ENCODE results near the gene MOV10. TPM values are rescaled to one million over a fixed set of nuclear protein-coding genes. Genes with fewer than 3 reads are reported as not detected.
"Not testable (repeated sequence)": the region's sequence is repeated elsewhere in the genome, so short reads cannot be mapped to it uniquely, and the experiment has no call there.

MOV10 gene
- total RNA-seq, 1 donor from 2014 or later: 134 TPM

DNA sequence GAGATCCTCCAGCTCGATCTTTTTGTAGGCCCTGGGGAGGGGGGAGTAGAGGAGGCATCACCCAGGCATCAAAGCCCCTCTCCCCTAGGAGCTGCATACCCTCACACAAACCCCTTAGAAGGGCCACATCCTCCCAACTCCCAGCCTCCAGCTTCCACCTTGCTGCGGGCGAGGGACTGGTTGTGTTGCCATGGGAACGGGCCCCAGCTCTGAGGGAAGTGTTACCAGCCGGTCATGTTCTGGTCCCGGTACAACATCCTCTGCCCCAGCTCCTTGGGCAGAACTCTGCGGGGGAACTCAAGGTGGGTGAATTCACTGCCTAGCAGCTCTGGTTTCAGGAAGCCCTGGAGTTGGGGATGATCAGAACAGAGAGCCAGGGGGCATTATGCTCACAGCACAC is 36.6 kb downstream of the MOV10 start:
- intact Hi-C loops (cut with micrococcal nuclease): loop anchor here (10.0 kb wide), 1 partner anchor 334 kb away; no protein-coding TSS in a partner anchor

- intact Hi-C loops (cut with micrococcal nuclease): loop anchor here (10.0 kb wide), 1 partner anchor 333 kb away; no protein-coding TSS in a partner anchor
These were observed 37.2 kb downstream of the MOV10 start for GRCh38 chr1:112711670-112712069.

- intact Hi-C loops (cut with micrococcal nuclease): loop anchor here (10.0 kb wide), 1 partner anchor 333 kb away; no protein-coding TSS in a partner anchor
These were observed 37.7 kb downstream of the MOV10 start for GRCh38 chr1:112712191-112712590.

DNA sequence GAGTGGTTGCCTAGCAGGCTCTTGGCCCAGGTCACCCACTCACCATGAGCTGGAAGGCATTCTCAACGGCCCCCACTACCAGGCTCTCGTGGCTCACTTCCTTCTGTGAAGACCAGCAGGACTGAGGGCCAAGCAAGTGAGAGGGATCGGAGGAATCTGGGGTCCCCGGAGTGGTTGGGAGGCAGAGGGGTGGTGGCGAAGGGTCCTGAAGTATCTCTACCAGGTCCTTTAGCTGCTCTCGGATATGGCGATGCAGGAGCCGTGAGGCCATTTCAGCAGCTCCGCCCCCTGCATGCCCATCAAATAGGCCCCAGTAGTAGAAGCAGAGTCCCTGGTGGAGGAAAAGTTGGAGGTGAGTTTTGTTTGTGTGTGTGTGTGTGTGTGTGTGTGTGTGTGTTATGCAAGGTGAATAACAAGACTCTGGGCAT is 38.3 kb downstream of the MOV10 start:
- intact Hi-C loops (cut with micrococcal nuclease): loop anchor here (10.0 kb wide), 1 partner anchor 332 kb away; no protein-coding TSS in a partner anchor

- intact Hi-C loops (cut with micrococcal nuclease): loop anchor here (2.0 to 10.0 kb wide), 4 partner anchors 13 to 1957 kb away; partner anchors contain the start of gene DENND2C
These were observed 39.2 kb downstream of the MOV10 start for GRCh38 chr1:112713466-112714312.

GRCh38 chr1:112714313-112715263 is 40.1 kb downstream of the MOV10 start:
- intact Hi-C loops (cut with micrococcal nuclease): loop anchor here (1.0 to 10.0 kb wide), 18 partner anchors 7 to 1956 kb away; partner anchors contain the start of genes AP4B1, BCAS2, CAPZA1 and CTTNBP2NL

DNA sequence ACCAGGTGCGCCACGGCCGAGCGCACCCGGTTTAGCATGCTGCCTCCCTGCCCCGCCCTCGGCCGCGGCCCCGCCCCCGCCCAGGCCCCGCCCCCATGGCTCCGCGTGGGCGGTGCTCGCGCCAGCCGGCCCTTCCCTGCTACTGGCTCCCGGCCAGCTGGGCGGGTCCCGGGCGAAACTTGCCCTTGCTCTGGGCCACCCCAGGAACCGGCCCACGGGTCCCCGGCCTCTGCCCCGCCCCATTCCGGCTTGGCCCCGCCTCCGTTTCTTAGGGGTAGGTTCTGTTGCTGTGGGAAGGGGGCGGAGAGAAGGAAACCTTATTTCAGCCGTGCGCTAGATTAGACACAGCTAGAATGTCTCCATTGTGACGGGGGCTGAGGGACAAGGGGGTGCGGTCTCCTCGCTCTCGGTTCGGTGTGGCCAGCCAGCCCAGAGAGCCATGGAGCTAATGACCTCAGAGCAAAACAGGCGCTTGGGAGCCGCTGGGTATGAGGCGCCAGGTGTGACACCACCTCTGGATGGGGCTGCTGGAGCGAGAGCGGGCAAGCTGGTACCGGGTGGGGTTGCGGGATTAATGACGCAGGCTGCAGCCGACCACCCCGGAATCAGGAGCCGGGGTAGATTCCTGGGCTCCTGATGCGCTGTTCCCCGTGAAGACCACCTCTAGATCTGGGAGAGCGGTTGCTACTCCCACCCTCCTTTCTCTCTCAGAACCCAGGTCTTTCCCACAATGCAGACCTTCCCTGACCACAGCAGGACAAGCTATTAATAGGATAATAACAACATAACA is 41.0 kb downstream of the MOV10 start, which contains the start of gene PPM1J:
Gene PPM1J, minus strand, starts transcription at position 69 of the 790 bp plus-strand sequence. Its CDS starts 31 bp downstream, at position 38.
- intact Hi-C loops (cut with micrococcal nuclease): loop anchor here (1.0 to 10.0 kb wide), 24 partner anchors 8 to 1955 kb away; partner anchors contain the start of genes AP4B1, BCAS2, CAPZA1 and CTTNBP2NL

DNA sequence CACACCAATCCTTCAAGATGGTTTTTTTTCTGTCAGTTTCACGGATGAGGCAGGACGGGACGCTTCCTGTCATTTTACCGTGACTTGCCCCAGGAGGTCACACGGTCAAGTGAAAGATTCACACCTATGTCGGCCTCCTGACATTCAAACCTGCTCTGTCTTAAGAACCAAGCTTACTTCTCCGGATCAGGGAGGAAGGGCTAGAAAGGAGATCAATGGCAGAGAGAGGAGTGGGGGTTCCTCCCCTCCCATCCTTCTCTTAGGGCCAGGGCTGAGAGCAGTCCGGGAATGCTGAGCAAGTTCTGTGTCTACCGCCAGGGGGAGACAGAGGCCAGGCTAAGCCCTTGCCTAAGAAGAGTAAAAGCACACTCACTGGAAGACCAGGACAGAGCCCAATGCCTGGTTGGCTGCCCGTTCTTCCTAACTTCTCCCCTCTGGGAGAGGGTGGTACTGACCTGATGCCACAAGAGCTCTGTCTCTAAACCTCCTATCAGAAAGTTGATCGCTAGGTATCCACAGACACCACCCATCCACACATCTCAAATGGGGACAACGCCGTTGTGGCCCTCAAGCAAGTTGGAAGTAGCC is 41.8 kb downstream of the MOV10 start:
- intact Hi-C loops (cut with micrococcal nuclease): loop anchor here (1.0 to 10.0 kb wide), 11 partner anchors 88 to 1866 kb away; partner anchors contain the start of genes BCAS2, HIPK1, LRIG2 and PHTF1

DNA sequence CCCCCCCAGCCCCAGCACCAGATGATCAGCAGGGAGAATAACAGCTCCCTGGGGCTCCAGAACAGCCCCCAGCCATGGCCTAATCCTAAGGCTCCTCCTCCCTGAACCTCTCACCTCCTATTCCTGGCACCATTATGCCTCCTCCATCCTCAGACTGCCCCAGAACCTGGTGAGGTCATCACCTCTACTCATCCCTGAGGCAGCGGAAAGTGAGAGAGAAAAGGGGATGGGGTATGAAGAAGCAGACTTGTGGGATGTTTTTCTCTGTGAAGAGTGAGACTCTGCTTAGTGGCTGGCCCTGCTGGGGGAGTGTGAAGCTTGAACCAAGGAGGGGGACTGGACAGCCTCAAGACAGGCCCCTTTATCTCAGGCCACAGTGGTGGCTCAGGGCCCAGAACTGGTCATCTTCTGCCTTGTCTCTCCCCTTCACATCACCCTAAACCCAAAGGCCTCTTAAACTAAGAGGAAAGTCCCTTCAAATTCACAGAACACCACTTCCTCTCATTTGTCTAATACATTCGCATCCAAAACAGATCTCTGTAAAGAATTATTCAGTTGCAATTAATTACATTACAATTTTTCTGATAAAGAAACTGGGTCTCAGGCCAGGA is 42.9 kb downstream of the MOV10 start:
- intact Hi-C loops (cut with micrococcal nuclease): loop anchor here (2.0 to 10.0 kb wide), 8 partner anchors 187 to 1865 kb away; partner anchors contain the start of genes BCAS2, HIPK1, LRIG2 and PHTF1

GRCh38 chr1:112718691-112719418 is 44.4 kb downstream of the MOV10 start:
- intact Hi-C loops (cut with micrococcal nuclease): loop anchor here (1.0 to 10.0 kb wide), 6 partner anchors 162 to 1863 kb away; partner anchors contain the start of genes BCAS2, HIPK1, PHTF1 and TRIM33

- intact Hi-C loops (cut with micrococcal nuclease): loop anchor here (5.0 to 10.0 kb wide), 5 partner anchors 325 to 1863 kb away; partner anchors contain the start of genes BCAS2, HIPK1, PHTF1 and TRIM33
These were observed 45.2 kb downstream of the MOV10 start for GRCh38 chr1:112719706-112720105.

GRCh38 chr1:112720800-112721199 is 46.3 kb downstream of the MOV10 start:
- intact Hi-C loops (cut with micrococcal nuclease): no loop called here

GRCh38 chr1:112721294-112721693 is 46.8 kb downstream of the MOV10 start:
- intact Hi-C loops (cut with micrococcal nuclease): not testable (repeated sequence)

- intact Hi-C loops (cut with micrococcal nuclease): no loop called here
These were observed 47.6 kb downstream of the MOV10 start for GRCh38 chr1:112721966-112722524.

GRCh38 chr1:112722601-112723510 is 48.4 kb downstream of the MOV10 start:
- intact Hi-C loops (cut with micrococcal nuclease): no loop called here

DNA sequence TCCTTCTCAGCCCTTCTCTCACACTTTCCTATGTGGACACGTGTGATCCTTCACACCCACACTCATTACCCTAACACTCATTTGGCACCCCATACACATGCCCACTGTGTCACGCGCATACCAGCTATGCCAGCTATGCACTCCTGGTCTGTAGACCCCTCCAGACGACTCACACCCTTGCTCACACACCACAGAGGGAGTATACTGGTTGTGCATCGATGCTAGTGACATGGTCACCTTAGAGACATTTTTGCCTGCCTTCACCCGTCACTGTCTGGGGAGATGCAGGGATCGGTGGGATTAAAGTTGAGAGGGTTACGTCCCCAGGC is 49.0 kb downstream of the MOV10 start:
- intact Hi-C loops (cut with micrococcal nuclease): no loop called here

DNA sequence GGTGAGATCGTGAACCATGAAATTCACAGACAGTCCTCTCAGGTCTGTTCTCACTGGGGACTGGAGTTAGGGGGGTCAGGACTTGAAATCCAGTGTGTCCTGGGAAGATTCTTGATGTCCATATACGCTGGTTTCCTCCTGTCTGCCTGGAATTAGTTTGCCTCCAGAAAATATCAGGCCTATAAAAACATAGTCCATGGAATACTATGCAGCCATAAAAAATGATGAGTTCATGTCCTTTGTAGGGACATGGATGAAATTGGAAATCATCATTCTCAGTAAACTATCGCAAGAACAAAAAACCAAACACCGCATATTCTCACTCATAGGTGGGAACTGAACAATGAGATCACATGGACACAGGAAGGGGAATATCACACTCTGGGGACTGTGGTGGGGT is 49.8 kb downstream of the MOV10 start:
- intact Hi-C loops (cut with micrococcal nuclease): not testable (repeated sequence)

Measured in T-helper 1 cell treated with Interleukin-12 subunit alpha and Interleukin-12 subunit beta and Interleukin-4 antibody, amounts not matched to agents 30 ng/mL and 1 ng/mL, for 36 hours (primary cell).